Liver (tissue), 9 donors: ENCODE measurements around the gene CSNK1D. TPM values are rescaled to one million over a fixed set of nuclear protein-coding genes. Genes with fewer than 3 reads are reported as not detected.

Source experiments
- DNase-seq: peaks from one replicate; pipeline ENCODE4 v3.0.0-alpha.2; 2017; ENCODE audit warnings: low spot score
- H3K27ac ChIP-seq, 2 donors: one replicate each; pipeline ENCODE4 v1.7.0; 2013; ENCODE audit warnings: inconsistent platforms in 2 of 2, low read length in 2 of 2, control low read depth in 1 of 2, low read depth in 1 of 2, mild to moderate bottlenecking in 1 of 2
- H3K27me3 ChIP-seq, 4 donors: one replicate each; pipeline versions ENCODE4 v1.6.1 to v1.7.0; 2013; ENCODE audit warnings: low read length in 3 of 4, inconsistent platforms in 1 of 4, mild to moderate bottlenecking in 1 of 4, moderate library complexity in 1 of 4; ENCODE audit not compliant: control insufficient read depth in 4 of 4, insufficient read depth in 4 of 4
- H3K36me3 ChIP-seq, 4 donors: one replicate each; pipeline versions ENCODE4 v1.6.1 to v1.7.0; 2013; ENCODE audit warnings: low read length in 3 of 4, mild to moderate bottlenecking in 3 of 4, low read depth in 1 of 4, moderate library complexity in 1 of 4; ENCODE audit not compliant: control insufficient read depth in 4 of 4, insufficient read depth in 3 of 4
- H3K4me1 ChIP-seq, 4 donors: one replicate each; pipeline versions ENCODE4 v1.6.1 to v1.7.0; 2013; ENCODE audit warnings: low read length in 3 of 4, mild to moderate bottlenecking in 3 of 4, moderate library complexity in 1 of 4; ENCODE audit not compliant: control insufficient read depth in 4 of 4, insufficient read depth in 4 of 4
- H3K4me3 ChIP-seq, 3 donors: one replicate each; pipeline versions ENCODE4 v1.6.1 to v1.7.0; 2013; ENCODE audit warnings: low read length in 3 of 3, control low read depth in 1 of 3, low read depth in 1 of 3, mild to moderate bottlenecking in 1 of 3
- H3K9ac ChIP-seq, 2 donors: one replicate each; pipeline ENCODE4 v1.7.0; 2013; ENCODE audit warnings: low read length in 2 of 2, mild to moderate bottlenecking in 2 of 2, moderate library complexity in 2 of 2, control low read depth in 1 of 2, low read depth in 1 of 2
- H3K9me3 ChIP-seq, 4 donors: one replicate each; pipeline versions ENCODE4 v1.6.1 to v1.7.0; 2013; ENCODE audit warnings: low read length in 3 of 4; ENCODE audit not compliant: control insufficient read depth in 4 of 4
- FOXA1 ChIP-seq: IDR thresholded peaks from 2 replicates; pipeline ENCODE4 v1.6.1; 2016; ENCODE audit warnings: antibody characterized with exemption
- GABPA ChIP-seq, 2 donors: IDR thresholded peaks in 1 of 2; conservative IDR thresholded peaks in 1 of 2; 2 replicates each; pipeline ENCODE4 v1.6.1; 2016; ENCODE audit warnings: antibody characterized with exemption in 2 of 2, mild to moderate bottlenecking in 1 of 2, moderate library complexity in 1 of 2
- HNF4G ChIP-seq: IDR thresholded peaks from 2 replicates; pipeline ENCODE4 v1.6.1; 2016; ENCODE audit warnings: antibody characterized with exemption
- JUND ChIP-seq, 2 donors: IDR thresholded peaks; 2 replicates each; pipeline ENCODE4 v1.6.1; 2016; ENCODE audit warnings: antibody characterized with exemption in 2 of 2
- MAX ChIP-seq: IDR thresholded peaks from 2 replicates; pipeline ENCODE4 v1.6.1; 2016; ENCODE audit warnings: antibody characterized with exemption
- NR2F2 ChIP-seq: IDR thresholded peaks from 2 replicates; pipeline ENCODE4 v1.6.1; 2016; ENCODE audit warnings: antibody characterized with exemption
- RAD21 ChIP-seq, 2 donors: IDR thresholded peaks; 2 replicates each; pipeline ENCODE4 v1.6.1; 2016; ENCODE audit warnings: antibody characterized with exemption in 2 of 2, mild to moderate bottlenecking in 2 of 2
- REST ChIP-seq: IDR thresholded peaks from 2 replicates; pipeline ENCODE4 v1.6.1; 2016; ENCODE audit warnings: antibody characterized with exemption, mild to moderate bottlenecking
- SP1 ChIP-seq: IDR thresholded peaks from 2 replicates; pipeline ENCODE4 v1.6.1; 2018; ENCODE audit warnings: antibody characterized with exemption, mild to moderate bottlenecking
- TAF1 ChIP-seq: conservative IDR thresholded peaks from 2 replicates; pipeline ENCODE4 v1.6.1; 2016; ENCODE audit warnings: antibody characterized with exemption, mild to moderate bottlenecking
- ZBTB33 ChIP-seq: IDR thresholded peaks from 2 replicates; pipeline ENCODE4 v1.6.1; 2016; ENCODE audit warnings: antibody characterized with exemption
- WGBS: extraction: QIAGEN DNeasy Blood & Tissue Kit; methylation state at CpG from one replicate; pipeline ENCODE4 v1.1.7; 2013; 5-methylcytosine and 5-hydroxymethylcytosine counted together
- polyA plus RNA-seq, 2 donors: library from polyadenylated mRNA; stranded (reverse) in 1 of 2; unstranded in 1 of 2; fragments of 200-250 nt in 1 of 2; fragments of >200 nt in 1 of 2; fragmentation: Nextera tagmentation in 1 of 2; extraction: Ambion mirVana in 1 of 2; gene quantifications; one replicate each; pipeline versions ENCODE4 v1.2.1 to v1.2.3, GENCODE V29; 2013 to 2015
- total RNA-seq, 2 donors: library from RNA; depleted of rRNA; stranded (reverse); fragments of >200 nt; gene quantifications; one replicate each; pipeline ENCODE4 v1.2.3, GENCODE V29; 2014
- donor health status: healthy.
- donor health status: healthy.
- donor health status: healthy.
- donor health status: healthy.
- donor health status: healthy.

Gene CSNK1D
- total and polyA plus RNA-seq, 4 donors, result 22.0 to 49.0 (median 34.2) TPM

GRCh38 chr17:82219753-82220709 is 53.5 kb downstream of the CSNK1D start:
- H3K9me3 ChIP-seq, result no peaks in the 10 kb centered on the region
- H3K4me1 ChIP-seq, result peaks cover 0 to 10% (median 7%) of the 10 kb centered on the region in 4 donors
- H3K4me3 ChIP-seq, result no peak overlapping the region
- no peaks in the 10 kb centered on the region for H3K27me3 ChIP-seq
- no peak overlapping the region for H3K9ac ChIP-seq
- H3K36me3 ChIP-seq, result no peaks in the 10 kb centered on the region
- no peak for TF ChIP-seq HNF4G
- no peak for TF ChIP-seq ZBTB33
- TF ChIP-seq NR2F2, result no peak
- H3K27ac ChIP-seq, result no peak overlapping the region
- no peak for DNase-seq
- WGBS, result 88% methylated on average over 11 of the region's 11 CpGs

GRCh38 chr17:82219083-82219482 is 54.4 kb downstream of the CSNK1D start:
- H3K9me3 ChIP-seq, result no peaks in the 10 kb centered on the region
- WGBS, result 95% methylated on average over 7 of the region's 7 CpGs
- H3K4me1 ChIP-seq, result peaks cover 0 to 10% (median 7%) of the 10 kb centered on the region in 4 donors
- no peak for TF ChIP-seq TAF1
- no peak for TF ChIP-seq MAX
- no peak for TF ChIP-seq RAD21 (IDR thresholded peaks at IDR 0.05)
- TF ChIP-seq REST, result no peak
- H3K27ac ChIP-seq, result no peak overlapping the region
- no peak for DNase-seq
- no peak overlapping the region for H3K9ac ChIP-seq
- H3K36me3 ChIP-seq, result no peaks in the 10 kb centered on the region
- no peak overlapping the region for H3K4me3 ChIP-seq
- H3K27me3 ChIP-seq, result no peaks in the 10 kb centered on the region

GRCh38 chr17:82218349-82219075 is 55.0 kb downstream of the CSNK1D start:
- no peaks in the 10 kb centered on the region for H3K36me3 ChIP-seq
- 95% methylated on average over 32 of the region's 32 CpGs for WGBS
- H3K27me3 ChIP-seq, result no peaks in the 10 kb centered on the region
- H3K9me3 ChIP-seq, result no peaks in the 10 kb centered on the region
- H3K4me3 ChIP-seq, result no peak overlapping the region
- peaks cover 1 to 12% (median 8%) of the 10 kb centered on the region in 4 donors for H3K4me1 ChIP-seq
- H3K9ac ChIP-seq, result no peak overlapping the region
- no peak for DNase-seq
- TF ChIP-seq FOXA1, result no peak
- no peak for TF ChIP-seq SP1
- TF ChIP-seq TAF1, result no peak
- no peak for TF ChIP-seq JUND (IDR thresholded peaks at IDR 0.05)
- TF ChIP-seq GABPA (IDR thresholded peaks at IDR 0.05 in 1 of 2, conservative IDR thresholded peaks at IDR 0.05 in 1 of 2), result no peak
- peak overlapping the region; percentile 48 to 60 for H3K27ac ChIP-seq
